SK-N-MC (cell line): ENCODE results near the gene HEPH.
"Not testable (repeated sequence)": the region's sequence is repeated elsewhere in the genome, so short reads cannot be mapped to it uniquely, and the experiment has no call there.

Experiments used
- DNase-seq: peaks from one replicate; pipeline ENCODE4 v3.0.0-alpha.2; 2011; ENCODE audit warnings: low read depth, low spot score
- H3K27ac ChIP-seq: fragments of 200-600 bp; sonication (generic); 2 replicates; pipeline ENCODE4 v1.5.1; 2016; ENCODE audit warnings: mixed run types
- H3K36me3 ChIP-seq: fragments of 200-600 bp; sonication (generic); 2 replicates; pipeline ENCODE4 v1.6.1; 2017; ENCODE audit warnings: antibody characterized with exemption, low read length, mixed read lengths; ENCODE audit not compliant: insufficient read depth
- H3K4me3 ChIP-seq: fragments of 200-600 bp; sonication (generic); 2 replicates; pipeline ENCODE4 v1.5.1; 2016
- H3K9ac ChIP-seq: fragments of 200-600 bp; sonication (generic); 2 replicates; pipeline ENCODE4 v1.8.0; 2017; ENCODE audit warnings: mixed run types, mixed read lengths; ENCODE audit not compliant: insufficient read length
- H3K9me3 ChIP-seq: fragments of 200-600 bp; sonication (generic); 2 replicates; pipeline ENCODE4 v1.6.1; 2017; ENCODE audit warnings: low read depth, mild to moderate bottlenecking, antibody characterized with exemption, low read length, moderate library complexity, mixed read lengths
- EZH2 ChIP-seq: fragments of 200-600 bp; sonication (generic); IDR thresholded peaks from one replicate; pipeline ENCODE4 v1.6.1; 2017; ENCODE audit warnings: antibody characterized with exemption
- FOXP2 ChIP-seq: optimal IDR thresholded peaks from 2 replicates; pipeline ENCODE3; 2011; ENCODE audit warnings: mild to moderate bottlenecking, moderate library complexity; ENCODE audit not compliant: insufficient read depth; ENCODE audit errors: extremely low read length, control extremely low read depth
- POLR2AphosphoS5 ChIP-seq: IDR thresholded peaks from 2 replicates; pipeline ENCODE4 v1.6.1; 2012; ENCODE audit warnings: mild to moderate bottlenecking, low read depth, low read length, borderline replicate concordance

Gene HEPH

GRCh38 chrX:66193821-66194220 lies 29.8 kb downstream of the HEPH start:
- H3K27ac ChIP-seq, result no peak overlapping the region
- H3K9ac ChIP-seq, result no peak overlapping the region
- H3K4me3 ChIP-seq, result no peak overlapping the region
- DNase-seq, result no peak
- TF ChIP-seq POLR2AphosphoS5, result no peak
- no peak for TF ChIP-seq EZH2
- no peaks in the 10 kb centered on the region for H3K9me3 ChIP-seq
- H3K36me3 ChIP-seq, result no peaks in the 10 kb centered on the region

- no peak overlapping the region for H3K9ac ChIP-seq
- H3K36me3 ChIP-seq, result no peaks in the 10 kb centered on the region
Measured at GRCh38 chrX:66200050-66200664, 36.1 kb downstream of the HEPH start.

GRCh38 chrX:66200855-66201795 lies 37.1 kb downstream of the HEPH start:
- no peak for DNase-seq
- Histone ChIP-seq H3K9ac (no peak overlapping the region), H3K4me3 (no peak overlapping the region), H3K27ac (no peak overlapping the region), H3K9me3 (no peaks in the 10 kb centered on the region), H3K36me3 (no peaks in the 10 kb centered on the region)
- no peak for TF ChIP-seq EZH2
- no peak for TF ChIP-seq POLR2AphosphoS5
- no peak for TF ChIP-seq FOXP2

More at GRCh38 chrX:66200050-66200664, 36.1 kb downstream of the HEPH start:
- no peak for TF ChIP-seq FOXP2
- TF ChIP-seq POLR2AphosphoS5, result no peak
- no peak for TF ChIP-seq EZH2
- Histone ChIP-seq H3K9me3 (no peaks in the 10 kb centered on the region), H3K27ac (no peak overlapping the region), H3K4me3 (no peak overlapping the region)
- no peak for DNase-seq

GRCh38 chrX:66203114-66203513 lies 39.1 kb downstream of the HEPH start:
- TF ChIP-seq EZH2, result no peak
- no peak for TF ChIP-seq POLR2AphosphoS5
- no peak for TF ChIP-seq FOXP2
- no peaks in the 10 kb centered on the region for H3K36me3 ChIP-seq
- no peak for DNase-seq
- H3K4me3 ChIP-seq, result no peak overlapping the region
- no peaks in the 10 kb centered on the region for H3K9me3 ChIP-seq
- no peak overlapping the region for H3K27ac ChIP-seq
- H3K9ac ChIP-seq, result no peak overlapping the region

- Histone ChIP-seq H3K36me3 (no peaks in the 10 kb centered on the region), H3K9me3 (no peaks in the 10 kb centered on the region), H3K4me3 (no peak overlapping the region), H3K27ac (no peak overlapping the region), H3K9ac (no peak overlapping the region)
- TF ChIP-seq POLR2AphosphoS5, result no peak
- no peak for TF ChIP-seq FOXP2
- no peak for TF ChIP-seq EZH2
- no peak for DNase-seq
Measured at GRCh38 chrX:66221856-66222255, 57.8 kb downstream of the HEPH start.

- no peak for TF ChIP-seq POLR2AphosphoS5
- TF ChIP-seq FOXP2, result no peak
- TF ChIP-seq EZH2, result no peak
- Histone ChIP-seq H3K27ac (no peak overlapping the region), H3K36me3 (no peaks in the 10 kb centered on the region), H3K9me3 (no peaks in the 10 kb centered on the region), H3K9ac (no peak overlapping the region), H3K4me3 (no peak overlapping the region)
- no peak for DNase-seq
Measured at GRCh38 chrX:66232296-66232695, 68.2 kb downstream of the HEPH start.

- H3K4me3 ChIP-seq, result no peak overlapping the region
- no peaks in the 10 kb centered on the region for H3K9me3 ChIP-seq
- no peaks in the 10 kb centered on the region for H3K36me3 ChIP-seq
- TF ChIP-seq POLR2AphosphoS5 (no peak), EZH2 (no peak), FOXP2 (no peak)
- DNase-seq, result no peak
- no peak overlapping the region for H3K27ac ChIP-seq
- no peak overlapping the region for H3K9ac ChIP-seq
Measured at GRCh38 chrX:66233209-66233608, 69.2 kb downstream of the HEPH start.

- H3K9ac ChIP-seq, H3K9me3 ChIP-seq, H3K4me3 ChIP-seq, H3K27ac ChIP-seq, DNase-seq, H3K36me3 ChIP-seq: not testable (repeated sequence)
Measured at GRCh38 chrX:66233904-66234303, 69.9 kb downstream of the HEPH start.
